ENCODE measurements around the gene ADORA2A.

Gene ADORA2A

DNA sequence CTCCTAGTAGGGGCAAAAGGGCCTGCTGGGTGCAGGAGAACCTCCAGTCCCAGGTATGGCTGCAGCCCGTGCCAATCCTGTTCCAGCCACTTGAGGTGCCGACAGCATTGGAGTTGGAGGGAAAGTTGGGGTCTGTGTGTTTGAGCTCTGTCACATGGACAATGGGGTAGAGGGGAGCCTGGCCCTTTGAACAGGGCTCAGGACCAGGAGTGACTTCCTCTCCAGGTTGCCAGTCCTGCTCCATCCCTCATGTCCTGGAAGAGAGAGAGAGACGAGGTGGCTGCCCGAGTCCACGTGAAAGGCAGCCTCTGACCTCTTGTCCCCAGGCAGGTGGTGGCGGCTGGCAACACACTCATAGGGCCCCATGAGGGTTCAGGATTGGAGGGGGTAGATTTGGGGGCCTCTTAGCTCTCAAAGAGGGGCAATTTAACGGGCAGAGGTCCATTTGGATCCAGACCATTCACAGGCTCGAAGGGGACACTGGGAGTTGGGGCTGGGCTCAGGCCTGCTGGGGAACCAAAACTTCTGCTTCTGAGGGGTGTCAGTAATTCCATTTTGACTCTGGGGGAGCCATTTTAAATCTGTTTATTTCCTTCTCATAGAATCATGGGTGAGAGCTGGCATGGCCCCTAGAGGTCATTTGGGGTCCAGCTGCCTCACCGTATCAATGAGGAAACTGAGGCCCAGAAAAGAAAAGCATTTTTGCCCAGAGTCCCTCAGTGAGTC, 4.1 kb downstream of the ADORA2A start:
- DNase-seq (ENCODE audit: low read depth in 4 of 4, low spot score in 1 of 4) = no peak

DNA sequence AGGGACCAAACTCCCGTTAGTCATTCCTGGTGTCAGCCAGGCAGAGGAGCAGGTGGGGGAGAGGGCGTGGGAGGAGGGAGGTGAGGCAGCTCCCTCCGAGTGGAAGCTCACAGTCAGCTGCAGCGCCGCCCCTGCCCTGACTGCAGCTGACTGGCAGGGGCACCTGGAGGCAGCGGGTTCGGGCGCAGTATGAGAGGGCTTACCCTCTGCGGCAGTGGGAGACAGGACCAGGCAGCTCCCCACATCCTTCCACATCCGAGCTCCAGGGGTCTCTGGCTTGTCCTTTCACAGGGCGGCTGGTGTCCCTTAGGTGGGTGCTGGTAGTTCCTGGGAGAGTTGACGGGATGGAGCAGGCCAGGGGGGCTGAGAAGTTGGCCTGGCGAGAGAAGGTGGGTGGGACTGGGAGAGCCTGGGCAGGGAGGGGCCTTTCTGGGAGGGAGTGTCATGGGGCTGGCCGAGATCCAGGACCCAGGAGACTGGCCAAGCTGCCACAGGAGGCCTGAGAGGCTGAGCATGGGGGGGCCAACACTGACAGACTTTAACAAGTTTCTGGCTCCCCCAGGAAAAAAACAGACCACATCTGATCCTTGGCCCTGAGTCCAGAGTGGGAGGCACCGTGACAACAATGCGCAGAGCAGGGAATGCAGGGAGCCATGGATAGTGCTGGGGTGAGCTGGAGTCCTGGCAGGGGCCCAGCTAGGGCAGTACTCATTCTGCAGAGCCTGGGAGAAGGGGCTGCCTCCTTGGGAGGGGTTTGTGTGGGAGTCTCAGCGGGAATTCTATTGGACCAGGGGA, 4.9 kb downstream of the ADORA2A start:
- no peak for DNase-seq (ENCODE audit: low read depth in 4 of 4, low spot score in 1 of 4)

DNA sequence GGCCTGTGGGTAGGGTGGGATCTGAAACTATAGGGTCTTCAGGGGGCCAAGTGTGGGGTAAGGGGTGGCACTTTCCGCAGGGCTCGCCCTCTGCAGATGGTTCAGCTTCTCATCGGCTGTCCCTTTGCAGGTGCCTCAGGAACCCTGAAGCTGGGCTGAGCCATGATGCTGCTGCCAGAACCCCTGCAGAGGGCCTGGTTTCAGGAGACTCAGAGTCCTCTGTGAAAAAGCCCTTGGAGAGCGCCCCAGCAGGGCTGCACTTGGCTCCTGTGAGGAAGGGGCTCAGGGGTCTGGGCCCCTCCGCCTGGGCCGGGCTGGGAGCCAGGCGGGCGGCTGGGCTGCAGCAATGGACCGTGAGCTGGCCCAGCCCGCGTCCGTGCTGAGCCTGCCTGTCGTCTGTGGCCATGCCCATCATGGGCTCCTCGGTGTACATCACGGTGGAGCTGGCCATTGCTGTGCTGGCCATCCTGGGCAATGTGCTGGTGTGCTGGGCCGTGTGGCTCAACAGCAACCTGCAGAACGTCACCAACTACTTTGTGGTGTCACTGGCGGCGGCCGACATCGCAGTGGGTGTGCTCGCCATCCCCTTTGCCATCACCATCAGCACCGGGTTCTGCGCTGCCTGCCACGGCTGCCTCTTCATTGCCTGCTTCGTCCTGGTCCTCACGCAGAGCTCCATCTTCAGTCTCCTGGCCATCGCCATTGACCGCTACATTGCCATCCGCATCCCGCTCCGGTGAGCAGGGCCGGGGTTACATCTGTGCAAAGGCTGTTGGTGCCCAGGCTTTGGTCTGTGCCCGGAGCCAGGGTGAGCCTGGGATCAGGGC, 5.8 kb downstream of the ADORA2A start:
- no peak for DNase-seq (ENCODE audit: low read depth in 4 of 4, low spot score in 1 of 4)

DNA sequence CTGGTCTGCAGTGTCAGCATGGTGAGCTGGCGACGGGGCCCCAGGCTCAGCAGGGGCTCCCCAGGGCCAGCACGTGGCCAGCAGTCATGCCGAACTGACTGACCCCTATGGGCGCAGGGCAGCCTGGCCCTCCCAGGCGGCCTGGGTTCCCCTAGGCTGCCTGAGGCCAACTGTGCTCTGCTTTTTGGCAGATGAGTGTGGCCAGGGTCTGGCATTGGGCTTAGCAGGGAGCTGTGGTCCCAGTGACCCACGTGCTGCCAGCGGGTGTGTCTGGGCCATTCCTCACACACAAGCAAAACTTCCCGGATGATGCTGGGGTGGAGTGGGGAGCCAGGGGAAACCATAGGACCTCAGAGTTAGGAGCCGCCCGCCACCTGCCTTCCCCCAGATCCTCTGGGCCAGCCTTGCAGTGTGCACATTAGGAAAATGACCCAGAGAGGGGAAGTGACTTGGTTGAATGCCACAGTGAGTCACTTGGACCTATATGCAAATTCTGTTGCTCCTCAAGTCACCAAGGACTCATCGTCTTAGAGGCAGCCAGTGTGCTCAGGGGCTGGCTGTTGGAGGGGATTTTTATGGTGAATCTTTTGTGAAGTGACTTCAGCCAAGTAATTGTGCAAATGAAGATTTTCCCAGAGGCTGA, 6.5 kb downstream of the ADORA2A start:
- peak in 1 of 4 experiments; percentile 36 for DNase-seq (ENCODE audit: low read depth in 4 of 4, low spot score in 1 of 4)

DNA sequence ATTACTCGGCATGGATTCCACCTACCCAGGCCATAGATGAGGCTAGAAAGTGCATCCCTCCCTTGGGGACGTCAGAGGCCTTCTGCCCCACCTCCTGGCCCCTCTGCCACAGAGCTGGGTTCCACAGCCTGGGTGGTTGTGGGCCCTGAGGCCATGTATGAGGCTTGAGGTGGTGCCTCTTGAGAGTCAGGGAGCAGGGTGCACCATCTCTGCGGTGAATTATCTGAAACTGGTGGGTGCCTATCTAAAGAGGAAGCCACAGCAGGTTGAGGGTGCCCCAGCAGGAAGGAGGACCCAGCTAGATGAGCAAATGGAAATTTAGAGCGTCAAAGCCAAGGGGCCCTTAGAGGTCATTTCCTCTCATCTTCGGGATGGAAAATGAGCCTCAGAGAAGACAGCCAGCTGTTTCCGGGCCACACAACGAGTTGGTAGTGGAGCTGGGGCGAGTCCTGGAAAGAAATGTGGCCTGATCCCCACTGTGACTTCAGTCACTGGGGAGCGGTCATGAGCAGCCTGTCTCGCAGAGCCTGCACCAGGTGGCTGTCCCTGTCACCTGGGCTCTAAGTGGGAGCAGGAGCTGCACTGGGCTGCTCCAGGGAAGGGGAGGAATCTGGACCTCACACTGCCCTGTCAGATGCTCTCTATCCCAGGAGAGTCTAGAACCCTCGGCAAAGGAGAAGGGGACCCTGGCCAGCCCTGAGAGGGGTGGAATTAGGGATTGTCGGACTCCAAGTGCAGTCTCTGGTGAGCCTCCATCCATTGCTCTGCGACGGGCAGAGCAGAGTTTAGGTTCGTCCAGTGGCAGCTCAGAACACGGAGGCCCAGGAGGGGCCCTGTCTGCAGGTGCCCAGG, 7.3 kb downstream of the ADORA2A start:
- peak in 3 of 4 experiments; percentile 38 to 67 (median 51) for DNase-seq (ENCODE audit: low read depth in 4 of 4, low spot score in 1 of 4)

DNA sequence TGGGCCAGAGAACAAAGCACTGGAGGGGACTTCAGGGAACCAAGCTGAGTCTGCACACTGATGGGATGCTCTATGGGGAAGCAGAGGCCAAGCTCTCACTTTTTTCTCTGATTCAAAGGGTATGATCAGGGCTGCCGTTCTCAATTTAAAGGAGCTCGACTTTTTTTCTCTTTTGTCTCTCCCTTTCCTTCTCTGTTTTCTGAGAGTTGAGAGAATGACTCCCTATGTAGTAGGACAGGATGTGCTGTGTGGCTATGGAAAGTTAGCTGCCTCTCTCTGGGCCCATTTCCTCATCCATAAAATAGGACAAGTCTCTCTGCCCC, 7.9 kb downstream of the ADORA2A start:
- DNase-seq (ENCODE audit: low read depth in 4 of 4, low spot score in 1 of 4) = no peak

DNA sequence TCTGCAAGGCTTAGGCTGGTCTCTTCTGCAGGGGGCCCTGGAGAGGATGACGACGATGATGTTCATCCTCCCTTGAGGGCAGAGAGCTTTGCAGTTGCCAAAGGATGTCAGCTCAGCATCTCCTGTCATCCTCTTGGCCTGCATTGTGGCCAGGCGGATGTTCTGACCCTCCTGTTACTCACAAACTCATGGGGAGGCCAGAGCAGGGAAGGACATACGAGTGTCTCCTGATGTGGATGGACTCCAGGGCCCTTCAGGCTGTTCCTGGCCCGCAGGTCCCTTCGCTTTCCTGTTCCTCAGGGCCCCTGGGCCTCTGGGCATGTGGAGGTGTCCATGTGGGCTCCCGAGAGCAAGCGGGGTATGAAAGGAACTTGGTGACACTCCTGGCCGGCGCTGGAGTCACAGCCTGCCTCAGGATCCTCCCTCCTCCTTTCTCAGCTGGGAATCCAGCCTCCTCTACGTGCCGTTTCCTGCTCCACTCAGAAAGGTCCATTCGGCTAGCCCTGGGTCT, 8.5 kb downstream of the ADORA2A start:
- DNase-seq (ENCODE audit: low read depth in 4 of 4, low spot score in 1 of 4) = no peak

DNA sequence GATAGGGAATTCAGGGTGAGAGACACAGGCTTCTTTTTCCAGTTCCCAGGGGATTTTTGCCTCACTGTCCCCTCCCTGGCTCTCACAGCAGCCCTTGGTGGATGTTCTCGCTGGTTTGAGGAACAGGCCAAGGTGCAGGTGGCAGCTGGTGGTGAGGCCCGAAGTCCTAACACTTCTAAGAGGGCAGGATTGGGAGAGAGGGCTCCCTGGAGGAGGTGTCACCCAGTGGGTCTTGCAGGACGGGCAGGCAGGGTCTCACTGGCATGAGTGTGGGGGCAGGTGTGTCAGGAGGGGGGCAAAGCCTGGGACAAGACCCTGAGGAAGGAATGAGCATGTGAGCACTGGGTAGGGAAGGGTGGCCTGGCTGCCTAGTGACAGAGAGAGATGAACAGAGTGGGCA, 9.2 kb downstream of the ADORA2A start:
- DNase-seq (ENCODE audit: low read depth in 4 of 4, low spot score in 1 of 4) = no peak

DNA sequence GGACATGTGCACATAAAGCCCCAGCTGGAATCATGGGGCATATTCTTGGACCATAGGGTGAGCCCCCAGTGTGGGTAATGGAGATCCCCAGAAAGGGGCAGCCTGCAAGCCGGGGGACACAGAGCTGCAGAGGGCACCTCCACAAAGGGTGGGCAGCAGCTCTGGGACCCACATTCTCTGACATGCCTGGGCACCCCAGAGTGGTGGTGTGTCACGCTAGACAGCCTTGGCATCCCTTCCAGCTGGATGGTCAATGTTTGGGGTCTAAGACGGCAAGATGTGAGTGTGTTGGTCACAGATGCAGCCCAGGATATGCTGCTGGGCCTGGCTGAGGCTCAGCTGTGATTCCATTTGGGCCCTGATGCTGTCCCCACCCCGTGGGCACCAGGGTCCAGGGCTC, 9.7 kb downstream of the ADORA2A start:
- no peak for DNase-seq (ENCODE audit: low read depth in 4 of 4, low spot score in 1 of 4)

DNA sequence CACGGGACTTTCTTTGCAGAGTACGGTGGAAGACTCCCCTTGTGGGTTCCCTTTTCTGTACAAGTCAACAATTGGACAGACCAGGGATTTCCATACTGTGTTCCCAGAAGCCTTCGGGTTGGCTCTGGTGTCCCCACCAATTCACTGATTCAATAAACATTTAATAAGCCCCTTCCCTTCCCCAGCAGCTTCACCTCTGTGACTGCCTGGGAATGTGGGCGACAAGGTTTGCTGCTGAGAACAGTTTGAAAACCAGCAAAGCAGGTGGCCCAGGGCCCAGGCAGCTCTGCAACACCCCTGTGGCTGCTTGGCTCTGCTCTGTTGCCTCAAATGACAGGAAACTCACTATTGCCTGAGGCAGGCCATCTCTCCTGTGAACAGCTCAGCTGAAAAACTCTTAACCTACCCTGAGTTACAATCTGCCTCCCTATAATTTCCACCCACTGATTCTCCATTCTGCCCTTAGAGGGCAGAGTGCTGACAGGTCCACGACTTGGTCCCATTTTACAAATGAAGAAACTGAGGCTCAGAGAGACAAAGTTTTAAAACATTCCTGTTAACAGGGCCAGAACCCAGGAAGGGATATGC, 10.4 kb downstream of the ADORA2A start:
- no peak for DNase-seq (ENCODE audit: low read depth in 4 of 4, low spot score in 1 of 4)

DNA sequence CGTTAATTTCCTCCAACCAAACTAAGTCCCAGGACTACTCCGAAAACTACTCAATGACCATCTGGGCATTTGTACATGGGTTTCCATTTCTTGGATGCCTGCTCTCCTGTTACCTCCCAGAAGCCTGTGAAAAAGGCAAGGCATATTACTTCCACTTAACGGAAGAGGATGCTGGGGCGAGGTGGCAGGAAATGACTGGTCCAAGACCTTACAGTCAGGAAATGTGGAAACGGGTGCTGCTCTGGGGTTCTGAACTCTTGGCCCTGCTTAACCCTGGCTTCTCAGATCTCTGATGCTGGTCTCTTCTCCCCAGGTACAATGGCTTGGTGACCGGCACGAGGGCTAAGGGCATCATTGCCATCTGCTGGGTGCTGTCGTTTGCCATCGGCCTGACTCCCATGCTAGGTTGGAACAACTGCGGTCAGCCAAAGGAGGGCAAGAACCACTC, 12.9 kb downstream of the ADORA2A start:
- DNase-seq (ENCODE audit: low read depth in 4 of 4, low spot score in 1 of 4) = no peak

DNA sequence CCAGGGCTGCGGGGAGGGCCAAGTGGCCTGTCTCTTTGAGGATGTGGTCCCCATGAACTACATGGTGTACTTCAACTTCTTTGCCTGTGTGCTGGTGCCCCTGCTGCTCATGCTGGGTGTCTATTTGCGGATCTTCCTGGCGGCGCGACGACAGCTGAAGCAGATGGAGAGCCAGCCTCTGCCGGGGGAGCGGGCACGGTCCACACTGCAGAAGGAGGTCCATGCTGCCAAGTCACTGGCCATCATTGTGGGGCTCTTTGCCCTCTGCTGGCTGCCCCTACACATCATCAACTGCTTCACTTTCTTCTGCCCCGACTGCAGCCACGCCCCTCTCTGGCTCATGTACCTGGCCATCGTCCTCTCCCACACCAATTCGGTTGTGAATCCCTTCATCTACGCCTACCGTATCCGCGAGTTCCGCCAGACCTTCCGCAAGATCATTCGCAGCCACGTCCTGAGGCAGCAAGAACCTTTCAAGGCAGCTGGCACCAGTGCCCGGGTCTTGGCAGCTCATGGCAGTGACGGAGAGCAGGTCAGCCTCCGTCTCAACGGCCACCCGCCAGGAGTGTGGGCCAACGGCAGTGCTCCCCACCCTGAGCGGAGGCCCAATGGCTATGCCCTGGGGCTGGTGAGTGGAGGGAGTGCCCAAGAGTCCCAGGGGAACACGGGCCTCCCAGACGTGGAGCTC, 13.5 kb downstream of the ADORA2A start:
- no peak for DNase-seq (ENCODE audit: low read depth in 4 of 4, low spot score in 1 of 4)

DNA sequence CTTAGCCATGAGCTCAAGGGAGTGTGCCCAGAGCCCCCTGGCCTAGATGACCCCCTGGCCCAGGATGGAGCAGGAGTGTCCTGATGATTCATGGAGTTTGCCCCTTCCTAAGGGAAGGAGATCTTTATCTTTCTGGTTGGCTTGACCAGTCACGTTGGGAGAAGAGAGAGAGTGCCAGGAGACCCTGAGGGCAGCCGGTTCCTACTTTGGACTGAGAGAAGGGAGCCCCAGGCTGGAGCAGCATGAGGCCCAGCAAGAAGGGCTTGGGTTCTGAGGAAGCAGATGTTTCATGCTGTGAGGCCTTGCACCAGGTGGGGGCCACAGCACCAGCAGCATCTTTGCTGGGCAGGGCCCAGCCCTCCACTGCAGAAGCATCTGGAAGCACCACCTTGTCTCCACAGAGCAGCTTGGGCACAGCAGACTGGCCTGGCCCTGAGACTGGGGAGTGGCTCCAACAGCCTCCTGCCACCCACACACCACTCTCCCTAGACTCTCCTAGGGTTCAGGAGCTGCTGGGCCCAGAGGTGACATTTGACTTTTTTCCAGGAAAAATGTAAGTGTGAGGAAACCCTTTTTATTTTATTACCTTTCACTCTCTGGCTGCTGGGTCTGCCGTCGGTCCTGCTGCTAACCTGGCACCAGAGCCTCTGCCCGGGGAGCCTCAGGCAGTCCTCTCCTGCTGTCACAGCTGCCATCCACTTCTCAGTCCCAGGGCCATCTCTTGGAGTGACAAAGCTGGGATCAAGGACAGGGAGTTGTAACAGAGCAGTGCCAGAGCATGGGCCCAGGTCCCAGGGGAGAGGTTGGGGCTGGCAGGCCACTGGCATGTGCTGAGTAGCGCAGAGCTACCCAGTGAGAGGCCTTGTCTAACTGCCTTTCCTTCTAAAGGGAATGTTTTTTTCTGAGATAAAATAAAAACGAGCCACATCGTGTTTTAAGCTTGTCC, 14.3 kb downstream of the ADORA2A start:
- DNase-seq (ENCODE audit: low read depth in 4 of 4, low spot score in 1 of 4) = no peak

DNA sequence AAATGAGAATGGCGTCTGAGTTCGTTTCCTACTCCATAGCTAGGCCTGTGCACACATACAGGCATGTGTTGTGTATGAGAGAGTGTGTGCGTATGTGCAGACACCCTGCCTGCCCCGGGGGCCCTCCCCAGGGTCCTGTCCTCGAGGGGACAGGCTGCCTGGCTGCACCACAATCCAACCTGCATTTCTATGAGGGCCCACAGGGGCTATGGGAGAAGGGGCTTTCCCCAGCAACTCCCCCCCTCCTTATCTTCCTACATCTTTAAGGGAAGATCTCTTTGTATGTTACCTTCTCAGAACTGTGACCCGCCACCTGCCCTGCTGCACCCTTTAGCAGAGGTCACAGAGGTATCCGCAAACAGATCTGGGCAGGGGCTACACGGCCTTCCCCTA, 14.9 kb downstream of the ADORA2A start:
- DNase-seq (ENCODE audit: low read depth in 4 of 4, low spot score in 1 of 4) = no peak

DNA sequence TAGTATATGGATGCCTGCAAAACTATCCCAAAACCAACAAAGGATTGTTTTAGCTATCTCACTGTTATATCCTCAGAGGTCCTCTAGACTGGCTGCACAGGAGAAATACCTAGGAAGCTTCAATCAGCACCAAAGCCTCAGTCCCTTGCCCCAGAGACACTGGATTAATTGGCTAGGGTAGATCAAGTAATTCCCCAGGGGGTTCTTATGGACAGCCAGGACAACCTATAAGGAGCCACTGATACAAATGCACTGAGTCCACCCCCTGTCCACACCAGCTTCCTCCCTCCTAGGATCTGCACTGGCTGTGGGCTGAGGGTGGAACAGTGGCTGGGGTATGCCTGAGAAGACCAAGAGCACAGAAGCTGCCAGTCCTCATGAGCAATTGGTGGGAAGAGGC, 16.3 kb downstream of the ADORA2A start:
- no peak for DNase-seq (ENCODE audit: low read depth in 4 of 4, low spot score in 1 of 4)

DNA sequence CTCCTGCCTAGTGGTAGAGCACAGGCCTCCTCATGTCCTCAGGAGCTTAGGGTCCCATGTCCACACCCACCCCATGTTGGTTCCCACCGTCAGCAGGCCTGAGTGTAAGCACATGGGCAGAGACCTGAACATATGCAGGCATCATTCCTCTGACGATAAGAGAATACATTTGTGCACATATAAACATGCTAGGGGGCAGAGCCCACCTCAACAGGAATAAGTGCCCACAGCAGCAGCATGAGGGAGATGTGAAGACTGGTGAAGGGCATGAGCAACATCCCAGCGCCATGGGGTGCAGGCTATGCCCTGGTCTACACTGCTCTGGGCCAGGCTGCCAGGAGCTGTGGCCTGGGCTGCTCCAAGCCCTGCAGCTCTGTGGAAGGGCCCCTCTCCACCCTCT, 16.9 kb downstream of the ADORA2A start:
- DNase-seq (ENCODE audit: low read depth in 4 of 4, low spot score in 1 of 4) = no peak

DNA sequence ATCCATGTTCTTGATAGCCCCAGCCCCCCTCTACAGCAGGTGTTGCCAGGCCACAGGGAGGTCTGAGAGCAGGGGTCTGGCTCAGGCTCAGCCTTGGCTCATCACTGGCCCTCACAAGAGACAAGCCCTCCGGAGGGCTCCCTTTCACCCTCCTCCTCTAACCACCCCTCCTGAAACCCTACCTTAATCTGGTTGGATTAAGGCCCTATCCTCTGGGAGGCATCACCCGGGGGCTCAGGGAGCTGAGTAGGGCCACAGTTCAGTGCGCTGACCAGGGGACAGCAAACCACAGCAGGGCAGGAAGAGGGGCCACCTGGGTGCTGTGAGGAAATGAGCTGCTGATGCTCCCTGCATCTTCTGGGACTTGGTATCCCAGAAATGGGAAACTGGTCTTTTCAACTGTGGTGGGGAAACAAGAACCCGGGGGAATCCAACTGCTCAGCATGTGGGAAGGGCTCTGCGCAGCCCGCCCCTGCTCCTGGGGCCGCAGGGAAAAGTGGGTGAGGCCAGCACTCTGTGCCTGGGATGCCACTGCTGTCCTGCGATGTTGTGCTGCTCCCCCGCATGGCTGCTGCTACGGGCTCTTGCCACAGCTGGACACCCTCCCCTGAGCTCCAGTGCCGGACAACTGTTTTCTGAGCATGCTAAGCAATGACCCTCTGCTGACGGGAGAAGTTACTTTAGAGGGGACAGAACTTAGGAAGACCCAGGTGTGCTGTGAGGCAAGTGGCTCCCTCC, 17.5 kb downstream of the ADORA2A start:
- no peak for DNase-seq (ENCODE audit: low read depth in 4 of 4, low spot score in 1 of 4)

Measured in stimulated activated CD4-positive, alpha-beta T cell treated with anti-CD3 and anti-CD28 coated beads, Interleukin-1b, Interleukin-23, amount 100 ng/mL, for 24 hours (primary cell).